HCT116 (cell line): ENCODE measurements around the gene TRIM45.

Experiments used
- CBX3 ChIP-seq: IDR thresholded peaks from 2 replicates; pipeline ENCODE4 v1.6.1; 2012; ENCODE audit warnings: low read depth
- CTCF ChIP-seq, 3 experiments: fragments of 200-600 bp in 1 of 3; sonication (generic) in 1 of 3; IDR thresholded peaks in 2 of 3; conservative IDR thresholded peaks in 1 of 3; 2 replicates each; pipeline ENCODE4 v1.5.1; 2012 to 2017; ENCODE audit warnings: low read depth in 2 of 3, low read length in 2 of 3, antibody characterized with exemption in 1 of 3, borderline replicate concordance in 1 of 3, control low read depth in 1 of 3, mild to moderate bottlenecking in 1 of 3, mixed read lengths in 1 of 3, mixed run types in 1 of 3, moderate library complexity in 1 of 3; ENCODE audit not compliant: insufficient read depth in 1 of 3
- POLR2A ChIP-seq: IDR thresholded peaks from 2 replicates; pipeline ENCODE4 v1.7.0; 2011; ENCODE audit warnings: borderline replicate concordance; ENCODE audit not compliant: insufficient read depth, insufficient read length; ENCODE audit errors: extremely low read depth
- TCF7L2 ChIP-seq: IDR thresholded peaks from 2 replicates; pipeline ENCODE4 v1.7.0; 2011; ENCODE audit warnings: borderline replicate concordance, inconsistent platforms; ENCODE audit not compliant: insufficient read depth, insufficient read length; ENCODE audit errors: extremely low read depth
- YY1 ChIP-seq: IDR thresholded peaks from 2 replicates; pipeline ENCODE4 v1.6.1; 2011; ENCODE audit warnings: low read length, low read depth, moderate library complexity, mild to moderate bottlenecking; ENCODE audit not compliant: insufficient replicate concordance; ENCODE audit errors: extremely low read depth

GRCh38 chr1:117105722-117106121 is 15.8 kb downstream of the TRIM45 start:
- TF ChIP-seq CBX3 (no peak), YY1 (no peak), TCF7L2 (no peak), POLR2A (no peak), CTCF (IDR thresholded peaks at IDR 0.05 in 2 of 3, conservative IDR thresholded peaks at IDR 0.05 in 1 of 3; ENCODE audit: borderline replicate concordance in 1 of 3, insufficient read depth in 1 of 3, low read depth in 2 of 3, low read length in 2 of 3) (no peak)
